Left ventricle myocardium inferior (tissue), 1 donor: Measurements from ENCODE around the gene ZNF771. TPM values are rescaled to one million over a fixed set of nuclear protein-coding genes. Genes with fewer than 3 reads are reported as not detected.
A peak's percentile ranks its signal among the peaks of the same experiment; 100 is the strongest.
"Not testable (repeated sequence)": the region's sequence is repeated elsewhere in the genome, so short reads cannot be mapped to it uniquely, and the experiment has no call there.

ENCODE experiments used
- DNase-seq: peaks from one replicate; pipeline ENCODE4 v3.0.0-alpha.2; 2020
- H3K27ac ChIP-seq: fragments of 200-600 bp; replicated peaks from 2 replicates; pipeline ENCODE4 v1.8.0; 2021
- H3K27me3 ChIP-seq: fragments of 200-600 bp; 2 replicates; pipeline ENCODE4 v1.8.0; 2021; ENCODE audit warnings: low read depth
- H3K36me3 ChIP-seq: fragments of 200-600 bp; 2 replicates; pipeline ENCODE4 v1.8.0; 2021
- H3K4me1 ChIP-seq: fragments of 200-600 bp; 2 replicates; pipeline ENCODE4 v1.8.0; 2021
- H3K4me3 ChIP-seq: fragments of 200-600 bp; 2 replicates; pipeline ENCODE4 v1.8.0; 2021; ENCODE audit warnings: mild to moderate bottlenecking, moderate library complexity
- H3K9me3 ChIP-seq: fragments of 200-600 bp; replicated peaks from 2 replicates; pipeline ENCODE4 v1.8.0; 2021
- intact Hi-C: fragments of 100-400 bp; cut with micrococcal nuclease; formaldehyde crosslinking; loops from one replicate; pipeline ENCODE4 v1.11.0; 2022
- total RNA-seq: library from RNA; stranded (reverse); fragmentation: NEBNext Ultra II Directional; extraction: Animal tissue kit (Norgen Biotek cat#: 25700); gene quantifications from one replicate; pipeline ENCODE4 v1.2.1, GENCODE V29; 2021
- TF ChIP-seq, protein P1 (sequence below): fragments of 200-600 bp; IDR thresholded peaks from 2 replicates; pipeline ENCODE4 v1.8.0; 2021; ENCODE audit warnings: antibody characterized with exemption, mild to moderate bottlenecking, borderline replicate concordance
- donor health status: DM: no; HTN: yes; CAD: no; lungs with severe emphysema.

Gene ZNF771
- total RNA-seq, 1 donor from 2014 or later = 8.1 TPM

DNA sequence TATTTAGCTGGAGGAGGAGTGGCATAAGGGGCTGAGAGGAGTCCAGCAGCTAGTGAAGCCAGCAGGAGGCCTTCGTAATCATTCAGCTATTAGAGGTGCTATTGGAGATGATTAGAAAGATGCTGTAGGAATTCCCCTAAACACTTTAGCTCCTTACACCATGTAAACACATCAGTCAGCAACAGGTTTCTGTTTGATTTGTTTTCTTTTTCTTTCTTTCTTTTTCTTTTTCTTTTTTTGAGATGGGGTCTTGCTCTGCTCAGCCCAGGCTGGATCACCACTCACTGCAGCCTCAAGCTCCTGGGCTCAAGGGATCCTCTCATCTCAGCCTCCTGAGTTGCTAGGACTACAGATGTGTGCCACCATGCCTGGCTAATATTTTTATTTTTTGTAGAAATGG is 48.9 kb downstream of the ZNF771 start:
- Histone ChIP-seq H3K27me3 (no peaks in the 10 kb centered on the region), H3K27ac (no peak overlapping the region), H3K4me1 (no peaks in the 10 kb centered on the region), H3K9me3 (no peaks in the 10 kb centered on the region), H3K36me3 (no peaks in the 10 kb centered on the region), H3K4me3 (no peak overlapping the region)
- DNase-seq = no peak
- intact Hi-C loops = no loop called here
- TF ChIP-seq, protein P1, sequence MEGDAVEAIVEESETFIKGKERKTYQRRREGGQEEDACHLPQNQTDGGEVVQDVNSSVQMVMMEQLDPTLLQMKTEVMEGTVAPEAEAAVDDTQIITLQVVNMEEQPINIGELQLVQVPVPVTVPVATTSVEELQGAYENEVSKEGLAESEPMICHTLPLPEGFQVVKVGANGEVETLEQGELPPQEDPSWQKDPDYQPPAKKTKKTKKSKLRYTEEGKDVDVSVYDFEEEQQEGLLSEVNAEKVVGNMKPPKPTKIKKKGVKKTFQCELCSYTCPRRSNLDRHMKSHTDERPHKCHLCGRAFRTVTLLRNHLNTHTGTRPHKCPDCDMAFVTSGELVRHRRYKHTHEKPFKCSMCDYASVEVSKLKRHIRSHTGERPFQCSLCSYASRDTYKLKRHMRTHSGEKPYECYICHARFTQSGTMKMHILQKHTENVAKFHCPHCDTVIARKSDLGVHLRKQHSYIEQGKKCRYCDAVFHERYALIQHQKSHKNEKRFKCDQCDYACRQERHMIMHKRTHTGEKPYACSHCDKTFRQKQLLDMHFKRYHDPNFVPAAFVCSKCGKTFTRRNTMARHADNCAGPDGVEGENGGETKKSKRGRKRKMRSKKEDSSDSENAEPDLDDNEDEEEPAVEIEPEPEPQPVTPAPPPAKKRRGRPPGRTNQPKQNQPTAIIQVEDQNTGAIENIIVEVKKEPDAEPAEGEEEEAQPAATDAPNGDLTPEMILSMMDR = no peak

DNA sequence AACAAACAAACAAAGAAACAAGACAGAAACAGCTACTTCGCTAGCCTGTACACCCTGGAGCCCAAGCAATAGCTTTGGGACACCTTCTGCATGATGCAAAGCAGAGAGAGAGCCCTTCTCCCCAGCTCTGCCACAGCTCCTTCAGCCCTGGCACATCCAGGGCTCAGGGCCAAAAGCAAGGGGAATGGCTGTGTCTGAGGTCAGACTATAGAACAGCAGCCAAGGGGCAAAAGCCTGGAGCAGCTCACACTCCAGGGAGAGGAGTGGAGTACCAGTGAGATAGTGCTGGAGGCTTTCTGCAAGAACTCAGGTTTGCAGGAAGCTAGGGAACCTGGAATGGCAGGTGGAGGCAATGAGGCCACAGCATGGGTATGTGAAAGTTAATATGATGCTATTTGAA is 49.9 kb downstream of the ZNF771 start:
- no peaks in the 10 kb centered on the region for H3K36me3 ChIP-seq
- intact Hi-C loops = no loop called here
- H3K27ac ChIP-seq = no peak overlapping the region
- no peaks in the 10 kb centered on the region for H3K9me3 ChIP-seq
- no peaks in the 10 kb centered on the region for H3K27me3 ChIP-seq
- no peak for DNase-seq
- no peak overlapping the region for H3K4me3 ChIP-seq
- TF ChIP-seq, protein P1 = no peak
- H3K4me1 ChIP-seq = no peaks in the 10 kb centered on the region

DNA sequence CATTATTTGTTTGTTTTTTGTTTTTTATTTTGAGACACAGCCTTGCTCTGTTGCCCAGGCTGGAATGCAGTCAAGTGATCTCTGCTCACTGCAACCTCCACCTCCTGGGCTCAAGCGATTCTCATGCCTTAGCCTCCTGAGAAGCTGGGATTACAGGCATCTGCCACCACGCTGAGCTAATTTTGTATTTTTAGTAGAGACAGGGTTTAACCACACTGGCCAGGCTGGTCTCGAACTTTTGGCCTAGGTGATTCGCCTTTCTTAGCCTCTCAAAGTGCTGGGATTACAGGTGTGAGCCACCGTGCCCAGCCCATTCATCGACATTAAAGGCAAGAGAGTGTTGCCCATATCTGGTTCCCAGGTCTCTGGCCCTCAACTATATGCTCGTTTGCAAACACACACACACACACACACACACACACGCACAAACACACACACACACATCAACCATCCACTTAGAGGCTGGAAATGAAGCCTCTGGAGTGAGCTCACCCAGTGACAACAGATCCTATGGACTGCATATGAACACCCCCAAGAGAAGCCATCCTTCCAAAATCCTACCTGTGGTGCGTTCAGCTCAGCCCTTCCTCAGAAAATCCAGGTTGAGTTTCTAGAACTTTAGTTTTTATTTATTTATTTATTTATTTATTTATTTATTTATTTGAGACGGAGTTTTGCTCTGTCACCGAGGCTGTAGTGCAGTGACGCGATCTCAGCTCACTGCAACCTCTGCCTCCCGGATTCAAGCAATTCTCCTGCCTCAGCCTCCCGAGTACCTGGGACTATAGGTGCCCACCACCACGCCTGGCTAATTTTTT is 50.5 kb downstream of the ZNF771 start:
- intact Hi-C loops = no loop called here
- Histone ChIP-seq H3K36me3 (no peaks in the 10 kb centered on the region), H3K9me3 (no peaks in the 10 kb centered on the region), H3K27me3 (no peaks in the 10 kb centered on the region), H3K4me3 (no peak overlapping the region), H3K27ac (no peak overlapping the region), H3K4me1 (no peaks in the 10 kb centered on the region)
- TF ChIP-seq, protein P1 = no peak
- no peak for DNase-seq

DNA sequence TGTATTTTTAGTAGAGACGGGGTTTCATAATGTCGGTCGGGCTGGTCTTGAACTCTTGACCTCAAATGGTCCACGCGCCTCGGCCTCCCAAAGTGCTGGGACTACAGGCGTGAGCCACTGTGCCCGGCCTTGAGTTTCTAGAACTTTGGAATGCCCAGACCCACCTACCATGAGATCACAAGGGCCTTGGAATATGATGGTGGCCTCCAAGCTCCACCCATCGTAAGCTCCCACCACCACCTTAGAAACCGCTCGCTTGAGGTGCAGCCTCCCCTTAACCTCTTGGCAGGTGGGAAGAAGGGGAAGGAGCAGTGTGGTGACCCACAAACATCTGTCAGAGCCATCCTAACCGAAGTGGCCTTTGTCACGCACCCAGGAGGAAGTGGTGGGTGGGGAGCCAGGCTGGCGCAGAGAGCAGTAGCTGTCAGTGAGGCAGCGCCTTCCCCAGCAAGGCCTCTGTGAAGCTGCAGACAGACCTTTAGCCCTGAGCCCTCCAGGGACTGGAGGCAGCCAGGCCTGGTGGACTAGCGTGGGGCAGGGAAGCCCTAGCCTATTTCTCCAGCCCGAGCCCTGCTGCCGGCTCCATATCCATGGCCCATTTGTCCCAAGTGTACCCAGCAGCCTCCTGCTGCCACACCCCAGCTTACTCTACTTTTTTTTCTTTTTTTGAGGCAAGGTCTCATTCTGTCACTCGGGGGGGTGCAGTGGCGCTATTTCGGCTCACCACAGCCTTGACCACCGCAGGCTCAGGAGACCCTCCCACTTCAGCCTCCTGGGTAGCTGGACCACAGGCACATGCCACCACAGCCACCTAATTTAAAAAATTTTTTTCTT is 51.4 kb downstream of the ZNF771 start:
- DNase-seq = peak; percentile 38
- Histone ChIP-seq H3K36me3 (no peaks in the 10 kb centered on the region), H3K4me1 (no peaks in the 10 kb centered on the region), H3K4me3 (no peak overlapping the region), H3K9me3 (no peaks in the 10 kb centered on the region), H3K27ac (no peak overlapping the region), H3K27me3 (no peaks in the 10 kb centered on the region)
- intact Hi-C loops = no loop called here
- TF ChIP-seq, protein P1 = no peak

DNA sequence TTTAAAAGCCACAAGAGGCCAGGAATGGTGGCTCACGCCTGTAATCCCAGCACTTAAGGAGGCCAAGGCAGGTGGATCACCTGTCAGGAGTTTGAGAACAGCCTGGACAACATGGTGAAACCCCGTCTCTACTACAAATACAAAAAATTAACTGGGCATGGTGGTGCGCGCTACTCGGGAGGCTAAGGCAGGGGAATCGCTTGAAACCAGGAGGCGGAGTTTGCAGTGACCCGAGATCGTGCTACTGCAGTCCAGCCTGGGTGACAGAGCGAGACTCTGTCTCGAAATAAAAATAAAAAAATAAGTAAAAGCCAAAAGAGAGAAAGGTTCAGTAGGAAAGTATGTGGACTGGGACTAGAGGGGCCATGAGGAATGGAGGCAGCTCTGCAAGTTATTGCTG is 52.0 kb downstream of the ZNF771 start:
- H3K36me3 ChIP-seq = no peaks in the 10 kb centered on the region
- H3K4me3 ChIP-seq = no peak overlapping the region
- no peaks in the 10 kb centered on the region for H3K27me3 ChIP-seq
- intact Hi-C loops = no loop called here
- H3K4me1 ChIP-seq = no peaks in the 10 kb centered on the region
- H3K9me3 ChIP-seq = no peaks in the 10 kb centered on the region
- no peak overlapping the region for H3K27ac ChIP-seq
- TF ChIP-seq, protein P1 = no peak
- DNase-seq = no peak

DNA sequence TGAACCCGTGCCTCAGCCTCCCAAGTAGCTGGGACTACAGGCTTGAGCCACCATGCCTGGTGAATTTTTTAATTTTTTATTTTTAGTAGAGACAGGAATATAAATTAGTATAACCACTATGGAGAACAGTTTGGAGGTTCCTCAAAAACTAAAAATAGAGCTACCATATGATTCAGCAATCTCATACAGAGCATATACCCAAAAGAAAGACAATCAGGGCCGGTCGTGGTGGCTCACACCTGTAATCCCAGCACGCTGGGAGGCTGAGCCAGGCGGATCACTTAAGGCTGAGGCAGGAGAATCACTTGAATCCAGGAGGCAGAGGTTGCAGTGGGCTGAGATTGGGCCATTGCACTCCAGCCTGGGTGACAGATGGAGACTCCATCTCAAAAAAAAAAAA is 54.0 kb downstream of the ZNF771 start:
- intact Hi-C loops = not testable (repeated sequence)

More for the DNA sequence above, 54.0 kb downstream of the ZNF771 start:
- not testable (repeated sequence) for H3K4me3 ChIP-seq, DNase-seq, H3K27ac ChIP-seq, H3K36me3 ChIP-seq, H3K27me3 ChIP-seq, H3K9me3 ChIP-seq, H3K4me1 ChIP-seq
